A549 (cell line): ENCODE measurements around the gene ARHGEF1. TPM values are rescaled to one million over a fixed set of nuclear protein-coding genes. Genes with fewer than 3 reads are reported as not detected.
A peak's percentile ranks its signal among the peaks of the same experiment; 100 is the strongest.

ENCODE experiments used
- ATAC-seq, 2 experiments: fragments of 200-7000 bp in 1 of 2; fragments of >200 bp in 1 of 2; cut with Nextera tagmentation in 1 of 2; cut with Tn5 transposase in 1 of 2; 3 replicates each; pipeline versions ENCODE4 v1.8.0 to v1.9.1; 2018 to 2020; ENCODE audit warnings: mild to moderate bottlenecking in 1 of 2, moderate library complexity in 1 of 2
- CTCF ChIA-PET: fragments of 300-600 bp; sonication (Branson Sonifier 250); formaldehyde crosslinking; extraction: SDS; loops from one replicate; lab custom pipeline; 2021; ENCODE audit warnings: antibody characterized with exemption, inconsistent platforms; lab: Yijun Ruan, JAX
- POLR2A ChIA-PET: fragments of 350-600 bp; formaldehyde crosslinking; extraction: SDS; loops from one replicate; lab custom pipeline; 2021; ENCODE audit warnings: antibody characterized with exemption, inconsistent platforms; lab: Yijun Ruan, JAX
- DNase-seq, 2 experiments: peaks; one replicate each; pipeline versions ENCODE4 v3.0.0 to v3.0.0-alpha.2; 2011 to 2016; ENCODE audit warnings: low read depth in 1 of 2, low spot score in 1 of 2
- FAIRE-seq: peaks from 2 replicates; lab custom pipeline; 2011; peaks lifted over from hg19 to GRCh38; lab: Jason Lieb, UNC
- H3K27ac ChIP-seq, 2 experiments: fragments of >200 bp; sonication (Bioruptor Twin); formaldehyde crosslinking; 3 replicates each; pipeline ENCODE4 v1.5.1; 2016 to 2017
- H3K4me1 ChIP-seq: fragments of >200 bp; sonication (Bioruptor Twin); formaldehyde crosslinking; 3 replicates; pipeline ENCODE4 v1.6.1; 2016
- H3K4me2 ChIP-seq: fragments of >200 bp; sonication (Bioruptor Twin); formaldehyde crosslinking; 3 replicates; pipeline ENCODE4 v1.6.1; 2016
- H3K4me3 ChIP-seq: fragments of >200 bp; sonication (Bioruptor Twin); formaldehyde crosslinking; 3 replicates; pipeline ENCODE4 v1.5.1; 2016
- H3K9me3 ChIP-seq: fragments of >200 bp; sonication (Bioruptor Twin); formaldehyde crosslinking; 3 replicates; pipeline ENCODE4 v1.6.1; 2016
- ATOH8 ChIP-seq: fragments of 250-450 bp; sonication (Bioruptor Pico); IDR thresholded peaks from 2 replicates; pipeline ENCODE4 v1.5.0; 2020; ENCODE audit warnings: low read depth, mild to moderate bottlenecking, moderate library complexity
- BHLHE40 ChIP-seq: IDR thresholded peaks from 2 replicates; pipeline ENCODE4 v1.6.1; 2012; ENCODE audit warnings: low read depth, low read length, inconsistent platforms
- CBX2 ChIP-seq: fragments of 200-600 bp; sonication (generic); IDR thresholded peaks from 2 replicates; pipeline ENCODE4 v1.6.1; 2016; ENCODE audit warnings: low read depth, mild to moderate bottlenecking, borderline replicate concordance
- CBX8 ChIP-seq: fragments of 200-600 bp; sonication (generic); IDR thresholded peaks from 2 replicates; pipeline ENCODE4 v1.6.1; 2016
- CTCF ChIP-seq: fragments of >200 bp; sonication (Bioruptor Twin); formaldehyde crosslinking; IDR thresholded peaks from 3 replicates; pipeline ENCODE4 v1.5.1; 2016
- EP300 ChIP-seq, 2 experiments: fragments of >200 bp; sonication (Bioruptor Twin); formaldehyde crosslinking; IDR thresholded peaks; 2 replicates in 1 of 2; 3 replicates in 1 of 2; pipeline ENCODE4 v1.6.1; 2016 to 2017
- FOSB ChIP-seq: fragments of 250-450 bp; sonication (Bioruptor Pico); IDR thresholded peaks from 2 replicates; pipeline ENCODE4 v1.5.0; 2020; ENCODE audit warnings: mild to moderate bottlenecking, moderate library complexity
- HMGXB4 ChIP-seq: fragments of 250-450 bp; sonication (Bioruptor Pico); IDR thresholded peaks from 2 replicates; pipeline ENCODE4 v1.5.0; 2021; ENCODE audit warnings: mild to moderate bottlenecking, moderate library complexity, borderline replicate concordance
- HOXB5 ChIP-seq: fragments of 250-450 bp; sonication (Bioruptor Pico); IDR thresholded peaks from 2 replicates; pipeline ENCODE4 v1.5.0; 2020; ENCODE audit warnings: mild to moderate bottlenecking, moderate library complexity
- NFE2L2 ChIP-seq: fragments of 150-350 bp; conservative IDR thresholded peaks from 2 replicates; pipeline ENCODE4 v1.6.1; 2014; ENCODE audit warnings: low read length
- NR3C1 ChIP-seq: fragments of >200 bp; sonication (Bioruptor Twin); formaldehyde crosslinking; IDR thresholded peaks from 3 replicates; pipeline ENCODE4 v1.6.1; 2017
- PHF8 ChIP-seq: fragments of 200-600 bp; sonication (generic); IDR thresholded peaks from 2 replicates; pipeline ENCODE4 v1.6.1; 2016; ENCODE audit warnings: low read depth, mild to moderate bottlenecking, antibody characterized with exemption, moderate library complexity, borderline replicate concordance
- POLR2A ChIP-seq: IDR thresholded peaks from 2 replicates; pipeline ENCODE4 v1.6.1; 2012; ENCODE audit warnings: mild to moderate bottlenecking, low read length
- RAD21 ChIP-seq, 2 experiments: fragments of >200 bp in 1 of 2; sonication (Bioruptor Twin) in 1 of 2; formaldehyde crosslinking in 1 of 2; IDR thresholded peaks in 1 of 2; conservative IDR thresholded peaks in 1 of 2; 2 replicates in 1 of 2; 3 replicates in 1 of 2; pipeline ENCODE4 v1.6.1; 2012 to 2018; ENCODE audit warnings: inconsistent platforms in 1 of 2
- RCOR1 ChIP-seq: fragments of 150-350 bp; IDR thresholded peaks from 2 replicates; pipeline ENCODE4 v1.6.1; 2014; ENCODE audit warnings: antibody characterized with exemption, low read length, low read depth
- REST ChIP-seq: fragments of 200-600 bp; sonication (generic); IDR thresholded peaks from 2 replicates; pipeline ENCODE4 v1.6.1; 2016; ENCODE audit warnings: antibody characterized with exemption, mild to moderate bottlenecking, moderate library complexity
- SMC3 ChIP-seq: fragments of >200 bp; sonication (Bioruptor Twin); formaldehyde crosslinking; IDR thresholded peaks from 3 replicates; pipeline ENCODE4 v1.6.1; 2018; ENCODE audit warnings: inconsistent platforms
- SREBF2 ChIP-seq: fragments of 450-650 bp; IDR thresholded peaks from 2 replicates; pipeline ENCODE4 v1.6.1; 2014; ENCODE audit warnings: mild to moderate bottlenecking, moderate library complexity
- TP53 ChIP-seq: fragments of 250-450 bp; sonication (Bioruptor Pico); IDR thresholded peaks from 2 replicates; pipeline ENCODE4 v1.5.0; 2021; ENCODE audit warnings: mild to moderate bottlenecking, moderate library complexity
- ZC3H11A ChIP-seq: fragments of 450-650 bp; IDR thresholded peaks from 2 replicates; pipeline ENCODE4 v1.6.1; 2014; ENCODE audit warnings: antibody characterized with exemption, mild to moderate bottlenecking
- ZFP36 ChIP-seq: fragments of 450-650 bp; IDR thresholded peaks from 2 replicates; pipeline ENCODE4 v1.6.1; 2014; ENCODE audit warnings: borderline replicate concordance; ENCODE audit not compliant: partially characterized antibody
- ZSCAN20 ChIP-seq: fragments of 250-450 bp; sonication (Bioruptor Pico); IDR thresholded peaks from 2 replicates; pipeline ENCODE4 v1.8.0; 2022; ENCODE audit warnings: mild to moderate bottlenecking, moderate library complexity
- WGBS: methylation state at CpG from one replicate; pipeline ENCODE4 v1.1.6; 2017; ENCODE audit errors: missing lambda C conversion rate; 5-methylcytosine and 5-hydroxymethylcytosine counted together
- polyA plus RNA-seq, 4 experiments: library from polyadenylated mRNA; depleted of rRNA in 3 of 4; stranded (reverse); fragments of >200 nt; fragmentation: RNase III in 1 of 4; extraction: RNeasy Plus Mini Kit Qiagen cat#74134 plus additional on column Dnase treatment in 1 of 4; gene quantifications; 2 replicates in 3 of 4; 3 replicates in 1 of 4; pipeline ENCODE4 v1.2.3, GENCODE V29; 2011 to 2017
- TF ChIP-seq, protein P1 (sequence below): fragments of >200 bp; sonication (Bioruptor Twin); formaldehyde crosslinking; IDR thresholded peaks from 3 replicates; pipeline ENCODE4 v1.6.1; 2016
- TF ChIP-seq, protein P2 (sequence below): IDR thresholded peaks from 2 replicates; pipeline ENCODE4 v1.6.1; 2012

The ARHGEF1 gene
- polyA plus RNA-seq, 2 of the 4 experiments (the other 2 are of a cell fraction), result 38.0 to 84.2 TPM

- TF ChIP-seq REST (no peak), TP53 (CRISPR knock-in tag) (no peak), BHLHE40 (no peak), ZC3H11A (0 out of 2 replicates have a peak, but pooled peaks have one; percentile 5), RAD21 (conservative IDR thresholded peaks at IDR 0.05 in 1 of 2, IDR thresholded peaks at IDR 0.05 in 1 of 2) (peak; percentile 92 to 97)
- TF ChIP-seq, all 56 proteins: peak for 6
Measured at GRCh38 chr19:41951686-41952172, 68.7 kb downstream of the ARHGEF1 start (continued).

DNA sequence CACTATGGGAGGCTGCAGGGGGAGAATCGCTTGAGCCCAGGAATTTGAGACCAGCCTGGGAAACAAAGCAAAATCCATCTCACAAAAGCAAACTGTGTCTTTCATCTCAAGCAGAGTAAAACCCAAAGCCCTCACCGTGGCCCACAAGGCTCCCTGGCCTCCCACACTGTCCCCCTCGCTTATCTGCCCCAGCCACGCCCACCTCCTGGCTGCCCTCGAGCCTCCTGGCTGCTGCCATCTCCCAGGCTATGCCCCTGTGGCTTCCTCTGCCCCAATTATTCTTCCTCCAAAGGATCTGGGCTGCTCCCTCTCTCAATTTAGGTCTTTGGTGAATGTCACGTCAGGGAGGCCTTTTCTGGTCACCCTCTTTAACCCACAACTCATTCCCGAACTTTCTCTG is 72.5 kb downstream of the ARHGEF1 start:
- TF ChIP-seq RCOR1 (no peak), POLR2A (no peak), ZFP36 (no peak), EP300 (IDR thresholded peaks at IDR 0.05) (no peak), HOXB5 (no peak), SMC3 (no peak), PHF8 (no peak), HMGXB4 (no peak)
- TF ChIP-seq, protein P1, sequence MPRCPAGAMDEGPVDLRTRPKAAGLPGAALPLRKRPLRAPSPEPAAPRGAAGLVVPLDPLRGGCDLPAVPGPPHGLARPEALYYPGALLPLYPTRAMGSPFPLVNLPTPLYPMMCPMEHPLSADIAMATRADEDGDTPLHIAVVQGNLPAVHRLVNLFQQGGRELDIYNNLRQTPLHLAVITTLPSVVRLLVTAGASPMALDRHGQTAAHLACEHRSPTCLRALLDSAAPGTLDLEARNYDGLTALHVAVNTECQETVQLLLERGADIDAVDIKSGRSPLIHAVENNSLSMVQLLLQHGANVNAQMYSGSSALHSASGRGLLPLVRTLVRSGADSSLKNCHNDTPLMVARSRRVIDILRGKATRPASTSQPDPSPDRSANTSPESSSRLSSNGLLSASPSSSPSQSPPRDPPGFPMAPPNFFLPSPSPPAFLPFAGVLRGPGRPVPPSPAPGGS, result no peak
- DNase-seq (no peak), FAIRE-seq (no peak), ATAC-seq (no peak)
- Histone ChIP-seq H3K4me2 (no peak overlapping the region), H3K4me1 (peaks cover 13% of the 10 kb centered on the region), H3K9me3 (no peaks in the 10 kb centered on the region), H3K4me3 (no peak overlapping the region), H3K27ac (no peak overlapping the region)
- POLR2A ChIA-PET, result no interaction called here
- CTCF ChIA-PET, result interaction anchor here (1.4 to 4.3 kb wide), 5 partner anchors 10 to 81 kb away, joined by 4 to 97 read pairs (median 31); partner anchors contain the start of gene CD79A
- WGBS, result 79% methylated on average over 7 of the region's 7 CpGs

DNA sequence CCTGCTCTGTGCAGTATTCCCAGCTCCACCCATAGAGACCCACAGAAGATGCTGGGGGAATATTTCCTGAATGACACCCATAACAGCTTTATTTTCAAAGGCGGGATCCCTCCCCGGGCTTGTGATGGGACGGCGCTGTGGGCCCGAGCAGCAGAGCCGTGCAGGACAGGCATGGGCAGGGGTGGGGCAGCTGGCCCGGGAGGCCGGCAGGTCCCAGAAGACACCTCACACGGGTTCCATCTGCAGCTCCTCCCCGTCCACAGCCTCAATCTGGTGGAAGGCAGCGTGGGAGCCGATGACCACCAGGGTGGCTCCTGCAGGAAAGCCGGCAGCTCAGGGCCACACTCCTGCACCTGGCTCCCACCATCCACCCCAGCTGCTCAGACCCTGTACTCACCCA is 73.6 kb downstream of the ARHGEF1 start:
- POLR2A ChIA-PET, result interaction anchor here (0.7 to 4.0 kb wide), 2 partner anchors 81 to 96 kb away, joined by 3 to 34 read pairs; partner anchors contain the start of gene RPS19
- WGBS, result 87% methylated on average over 13 of the region's 13 CpGs
- Histone ChIP-seq H3K27ac (no peak overlapping the region; a peak in 1 of 6 replicates), H3K4me3 (no peak overlapping the region), H3K4me1 (peaks cover 13% of the 10 kb centered on the region), H3K9me3 (no peaks in the 10 kb centered on the region), H3K4me2 (no peak overlapping the region)
- no peak for FAIRE-seq
- DNase-seq, result no peak
- CTCF ChIA-PET, result interaction anchor here (0.6 to 4.3 kb wide), 36 partner anchors 9 to 440 kb away, joined by 3 to 97 read pairs (median 5); partner anchors contain the start of genes CD79A, ERFL and RPS19
- no peak for ATAC-seq
- TF ChIP-seq FOSB, result no peak
- no peak for TF ChIP-seq NR3C1
- TF ChIP-seq CBX2, result no peak
- TF ChIP-seq, protein P2, sequence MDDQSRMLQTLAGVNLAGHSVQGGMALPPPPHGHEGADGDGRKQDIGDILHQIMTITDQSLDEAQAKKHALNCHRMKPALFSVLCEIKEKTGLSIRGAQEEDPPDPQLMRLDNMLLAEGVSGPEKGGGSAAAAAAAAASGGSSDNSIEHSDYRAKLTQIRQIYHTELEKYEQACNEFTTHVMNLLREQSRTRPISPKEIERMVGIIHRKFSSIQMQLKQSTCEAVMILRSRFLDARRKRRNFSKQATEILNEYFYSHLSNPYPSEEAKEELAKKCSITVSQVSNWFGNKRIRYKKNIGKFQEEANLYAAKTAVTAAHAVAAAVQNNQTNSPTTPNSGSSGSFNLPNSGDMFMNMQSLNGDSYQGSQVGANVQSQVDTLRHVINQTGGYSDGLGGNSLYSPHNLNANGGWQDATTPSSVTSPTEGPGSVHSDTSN, result no peak
- TF ChIP-seq ZC3H11A, result no peak
- TF ChIP-seq NFE2L2, result no peak
- no peak for TF ChIP-seq CBX8
- no peak for TF ChIP-seq SREBF2
- TF ChIP-seq CTCF, result no peak
- no peak for TF ChIP-seq ZSCAN20
- TF ChIP-seq ATOH8, result no peak
